Panc1 (cell line): ENCODE measurements around the gene C1QTNF3.

Source experiments
- CTCF ChIP-seq: fragments of 450-650 bp; IDR thresholded peaks from 2 replicates; pipeline ENCODE4 v1.5.1; 2017; ENCODE audit warnings: mild to moderate bottlenecking
- TCF7L2 ChIP-seq: IDR thresholded peaks from 2 replicates; pipeline ENCODE4 v1.6.1; 2011; ENCODE audit warnings: mild to moderate bottlenecking, low read depth, low read length, inconsistent platforms

- TF ChIP-seq CTCF (no peak), TCF7L2 (no peak)
These were observed 12.7 kb upstream of the C1QTNF3 start for GRCh38 chr5:34055667-34056066.
